ENCODE measurements around the gene ARHGAP44.
"Not testable (repeated sequence)": the region's sequence is repeated elsewhere in the genome, so short reads cannot be mapped to it uniquely, and the experiment has no call there.

ARHGAP44 gene

GRCh38 chr17:12814718-12815117 lies 25.4 kb downstream of the ARHGAP44 start:
- no peak for DNase-seq (ENCODE audit: low read depth, low spot score)

GRCh38 chr17:12815642-12816141 lies 26.4 kb downstream of the ARHGAP44 start:
- no peak for DNase-seq (ENCODE audit: low read depth, low spot score)

- DNase-seq (ENCODE audit: low read depth, low spot score): no peak
Observed at GRCh38 chr17:12821376-12821940, 32.2 kb downstream of the ARHGAP44 start.

GRCh38 chr17:12826431-12826830 lies 37.1 kb downstream of the ARHGAP44 start:
- DNase-seq (ENCODE audit: low read depth, low spot score): no peak

GRCh38 chr17:12830777-12831247 lies 41.5 kb downstream of the ARHGAP44 start:
- no peak for DNase-seq (ENCODE audit: low read depth, low spot score)

- no peak for DNase-seq (ENCODE audit: low read depth, low spot score)
Observed at GRCh38 chr17:12831839-12832238, 42.5 kb downstream of the ARHGAP44 start.

GRCh38 chr17:12839042-12839441 lies 49.7 kb downstream of the ARHGAP44 start:
- DNase-seq (ENCODE audit: low read depth, low spot score): no peak

GRCh38 chr17:12842936-12843335 lies 53.6 kb downstream of the ARHGAP44 start:
- no peak for DNase-seq (ENCODE audit: low read depth, low spot score)

- no peak for DNase-seq (ENCODE audit: low read depth, low spot score)
Observed at GRCh38 chr17:12850996-12851395, 61.7 kb downstream of the ARHGAP44 start.

GRCh38 chr17:12851901-12852435 lies 62.7 kb downstream of the ARHGAP44 start:
- no peak for DNase-seq (ENCODE audit: low read depth, low spot score)

- DNase-seq (ENCODE audit: low read depth, low spot score): no peak
Observed at GRCh38 chr17:12853921-12854320, 64.6 kb downstream of the ARHGAP44 start.

- DNase-seq (ENCODE audit: low read depth, low spot score): no peak
Observed at GRCh38 chr17:12856416-12856815, 67.1 kb downstream of the ARHGAP44 start.

GRCh38 chr17:12857592-12857991 lies 68.3 kb downstream of the ARHGAP44 start:
- DNase-seq (ENCODE audit: low read depth, low spot score): no peak

GRCh38 chr17:12859520-12859919 lies 70.2 kb downstream of the ARHGAP44 start:
- DNase-seq (ENCODE audit: low read depth, low spot score): no peak

- DNase-seq (ENCODE audit: low read depth, low spot score): no peak
Observed at GRCh38 chr17:12865769-12866168, 76.5 kb downstream of the ARHGAP44 start.

- no peak for DNase-seq (ENCODE audit: low read depth, low spot score)
Observed at GRCh38 chr17:12866244-12866643, 76.9 kb downstream of the ARHGAP44 start.

GRCh38 chr17:12867726-12868125 lies 78.4 kb downstream of the ARHGAP44 start:
- no peak for DNase-seq (ENCODE audit: low read depth, low spot score)

GRCh38 chr17:12873415-12874125 lies 84.3 kb downstream of the ARHGAP44 start:
- DNase-seq (ENCODE audit: low read depth, low spot score): not testable (repeated sequence)

GRCh38 chr17:12877953-12878669 lies 88.8 kb downstream of the ARHGAP44 start:
- DNase-seq (ENCODE audit: low read depth, low spot score): no peak

- not testable (repeated sequence) for DNase-seq (ENCODE audit: low read depth, low spot score)
Observed at GRCh38 chr17:12879096-12879495, 89.8 kb downstream of the ARHGAP44 start.

GRCh38 chr17:12883472-12883871 lies 94.2 kb downstream of the ARHGAP44 start:
- no peak for DNase-seq (ENCODE audit: low read depth, low spot score)

GRCh38 chr17:12887088-12887487 lies 97.8 kb downstream of the ARHGAP44 start:
- DNase-seq (ENCODE audit: low read depth, low spot score): no peak
